Fibroblast of mammary gland (primary cell): ENCODE results near the gene LBH.

ENCODE experiments used
- DNase-seq: peaks from one replicate; pipeline ENCODE4 v3.0.0-alpha.2; 2010; ENCODE audit warnings: low read depth
- H3K4me3 ChIP-seq: 2 replicates; pipeline ENCODE4 v1.5.1; 2011; ENCODE audit warnings: low read depth, mild to moderate bottlenecking, low read length, moderate library complexity; ENCODE audit not compliant: control insufficient read depth
- TF ChIP-seq, protein P1 (sequence below): conservative IDR thresholded peaks from 2 replicates; pipeline ENCODE4 v1.5.1; 2011; ENCODE audit warnings: low read depth, low read length, inconsistent platforms; ENCODE audit not compliant: control insufficient read depth, insufficient read depth

Gene LBH

GRCh38 chr2:30191819-30192271 lies 39.5 kb upstream of the LBH start:
- no peak for DNase-seq
- TF ChIP-seq, protein P1, sequence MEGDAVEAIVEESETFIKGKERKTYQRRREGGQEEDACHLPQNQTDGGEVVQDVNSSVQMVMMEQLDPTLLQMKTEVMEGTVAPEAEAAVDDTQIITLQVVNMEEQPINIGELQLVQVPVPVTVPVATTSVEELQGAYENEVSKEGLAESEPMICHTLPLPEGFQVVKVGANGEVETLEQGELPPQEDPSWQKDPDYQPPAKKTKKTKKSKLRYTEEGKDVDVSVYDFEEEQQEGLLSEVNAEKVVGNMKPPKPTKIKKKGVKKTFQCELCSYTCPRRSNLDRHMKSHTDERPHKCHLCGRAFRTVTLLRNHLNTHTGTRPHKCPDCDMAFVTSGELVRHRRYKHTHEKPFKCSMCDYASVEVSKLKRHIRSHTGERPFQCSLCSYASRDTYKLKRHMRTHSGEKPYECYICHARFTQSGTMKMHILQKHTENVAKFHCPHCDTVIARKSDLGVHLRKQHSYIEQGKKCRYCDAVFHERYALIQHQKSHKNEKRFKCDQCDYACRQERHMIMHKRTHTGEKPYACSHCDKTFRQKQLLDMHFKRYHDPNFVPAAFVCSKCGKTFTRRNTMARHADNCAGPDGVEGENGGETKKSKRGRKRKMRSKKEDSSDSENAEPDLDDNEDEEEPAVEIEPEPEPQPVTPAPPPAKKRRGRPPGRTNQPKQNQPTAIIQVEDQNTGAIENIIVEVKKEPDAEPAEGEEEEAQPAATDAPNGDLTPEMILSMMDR: no peak
- no peak overlapping the region for H3K4me3 ChIP-seq

GRCh38 chr2:30192314-30192713 lies 39.0 kb upstream of the LBH start:
- no peak for DNase-seq
- TF ChIP-seq, protein P1: no peak
- no peak overlapping the region for H3K4me3 ChIP-seq

- H3K4me3 ChIP-seq: no peak overlapping the region
- peak; percentile 17 for DNase-seq
- TF ChIP-seq, protein P1: no peak
These were observed 38.1 kb upstream of the LBH start for GRCh38 chr2:30193104-30193681.

- TF ChIP-seq, protein P1: no peak
- DNase-seq: no peak
- no peak overlapping the region for H3K4me3 ChIP-seq
These were observed 36.9 kb upstream of the LBH start for GRCh38 chr2:30194421-30194820.

DNA sequence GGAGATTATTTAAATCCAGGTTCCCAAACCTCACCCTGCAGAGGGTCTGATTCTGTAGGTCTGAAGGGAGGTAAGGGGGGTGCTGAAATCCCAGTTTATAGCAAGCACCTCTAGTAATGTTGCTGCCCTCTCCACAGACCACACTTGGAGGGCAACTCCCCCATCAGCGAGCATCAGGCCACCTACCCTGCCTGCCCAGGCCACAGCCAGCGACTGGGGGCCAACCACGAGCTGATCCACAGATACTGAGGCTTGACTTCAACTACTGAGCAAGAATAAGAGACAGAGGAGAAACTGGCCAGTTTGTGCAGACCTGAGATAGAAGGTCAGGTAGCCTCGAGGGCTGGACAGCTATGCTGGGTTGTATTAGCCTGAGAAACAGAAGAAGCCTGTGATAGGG lies 36.3 kb upstream of the LBH start:
- DNase-seq: no peak
- TF ChIP-seq, protein P1: no peak
- no peak overlapping the region for H3K4me3 ChIP-seq

DNA sequence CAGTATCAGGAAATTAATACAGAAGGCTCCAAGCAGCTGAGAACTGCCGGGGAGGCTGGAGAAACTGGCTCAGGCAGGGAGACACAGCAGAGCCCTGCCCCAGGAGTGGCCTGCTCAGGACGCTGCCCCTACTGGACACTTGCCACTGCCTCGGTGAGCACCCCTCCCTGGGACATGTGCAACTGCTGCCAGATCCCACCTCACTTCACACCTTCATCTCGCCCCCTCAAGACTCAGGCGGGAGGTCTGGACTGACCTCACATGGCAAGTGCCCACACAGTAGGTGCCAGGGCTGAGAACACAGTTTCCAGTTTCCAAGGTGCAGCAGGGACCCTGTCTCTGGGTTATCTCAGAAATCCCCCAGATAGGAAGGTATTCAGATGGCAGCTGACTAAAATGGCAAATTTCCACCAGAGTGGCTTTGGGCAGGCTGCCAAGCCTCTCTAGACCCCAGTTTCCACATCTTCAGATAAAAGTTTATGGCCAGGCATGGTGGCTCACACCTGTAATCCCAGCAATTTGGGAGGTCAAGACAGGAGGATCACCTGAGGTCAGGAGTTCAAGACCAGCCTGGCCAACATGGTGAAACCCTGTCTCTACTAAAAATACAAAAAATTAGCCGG lies 33.7 kb upstream of the LBH start:
- no peak overlapping the region for H3K4me3 ChIP-seq
- DNase-seq: no peak

More for the DNA sequence above, 33.7 kb upstream of the LBH start:
- TF ChIP-seq, protein P1: no peak
